ENCODE measurements around the gene EIF3F. TPM values are rescaled to one million over a fixed set of nuclear protein-coding genes. Genes with fewer than 3 reads are reported as not detected.
A peak's percentile ranks its signal among the peaks of the same experiment; 100 is the strongest.

EIF3F gene
- total RNA-seq, 1 donor from 2014 or later: 155 TPM

DNA sequence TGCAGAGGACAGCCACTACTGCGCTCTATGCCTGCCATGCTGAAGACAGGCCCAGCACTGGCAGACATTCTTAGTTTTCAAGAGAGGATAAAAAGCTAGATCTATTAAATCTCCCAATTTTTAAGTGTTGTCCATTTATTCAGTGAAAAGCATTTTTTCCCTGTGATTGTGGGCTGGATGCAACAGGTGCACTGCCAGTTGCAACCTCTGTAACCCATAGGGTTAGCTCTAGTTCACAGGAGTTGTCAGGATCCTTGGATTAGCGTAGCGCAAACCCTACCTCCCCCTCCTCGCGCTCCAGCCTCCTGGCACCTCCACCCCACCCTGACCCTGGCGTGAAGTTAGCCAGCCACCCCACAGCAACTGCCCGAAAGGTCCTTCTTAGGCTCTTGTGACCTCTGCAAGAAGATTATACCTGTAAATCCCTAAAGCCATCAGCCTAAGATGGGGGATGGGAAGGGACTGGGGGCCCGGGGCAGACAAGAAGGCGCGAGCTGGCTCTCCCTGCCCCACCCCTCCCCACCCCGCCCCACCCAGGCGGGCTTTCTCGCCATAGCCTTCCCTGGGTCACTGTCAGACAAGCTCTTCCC is 30.9 kb downstream of the EIF3F start:
- peak; percentile 1 for ATAC-seq
- intact Hi-C loops (cut with DNase I): no loop called here
- DNase-seq (ENCODE audit: missing footprints): no peak

- intact Hi-C loops (cut with DNase I): no loop called here
- ATAC-seq (peak; percentile 75), DNase-seq (ENCODE audit: missing footprints) (peak; percentile 85)
These were observed 31.6 kb downstream of the EIF3F start for GRCh38 chr11:8018484-8019313.

- ATAC-seq (peak; percentile 26), DNase-seq (ENCODE audit: missing footprints) (no peak)
- intact Hi-C loops (cut with DNase I): no loop called here
These were observed 32.4 kb downstream of the EIF3F start for GRCh38 chr11:8019314-8020243.

DNA sequence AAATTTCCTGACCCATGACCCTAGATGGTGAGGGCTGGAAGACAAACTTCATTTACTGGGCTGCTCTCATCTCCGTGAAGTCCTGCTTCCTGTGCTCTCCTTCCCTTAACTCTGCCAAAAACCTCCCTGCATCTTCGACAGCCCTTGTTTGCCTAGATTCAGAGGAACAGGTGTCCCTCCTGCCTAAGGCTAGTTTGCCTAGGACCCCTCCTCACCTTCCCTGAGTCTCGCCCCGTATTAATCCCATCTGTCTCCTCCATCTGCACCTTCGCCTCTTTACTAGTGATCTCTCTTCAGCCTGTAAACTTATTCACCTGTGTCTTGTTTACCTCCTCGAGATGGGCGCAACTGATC is 33.1 kb downstream of the EIF3F start:
- intact Hi-C loops (cut with DNase I): no loop called here
- DNase-seq (ENCODE audit: missing footprints): no peak
- no peak for ATAC-seq

GRCh38 chr11:8021920-8022319 is 34.8 kb downstream of the EIF3F start:
- intact Hi-C loops (cut with DNase I): no loop called here
- DNase-seq (ENCODE audit: missing footprints): no peak

GRCh38 chr11:8022876-8023275 is 35.7 kb downstream of the EIF3F start:
- no peak for DNase-seq (ENCODE audit: missing footprints)
- no peak for ATAC-seq
- intact Hi-C loops (cut with DNase I): no loop called here

More at GRCh38 chr11:8021920-8022319, 34.8 kb downstream of the EIF3F start:
- no peak for ATAC-seq

- DNase-seq (ENCODE audit: missing footprints) (no peak), ATAC-seq (no peak)
- intact Hi-C loops (cut with DNase I): no loop called here
These were observed 36.9 kb downstream of the EIF3F start for GRCh38 chr11:8023831-8024555.

DNA sequence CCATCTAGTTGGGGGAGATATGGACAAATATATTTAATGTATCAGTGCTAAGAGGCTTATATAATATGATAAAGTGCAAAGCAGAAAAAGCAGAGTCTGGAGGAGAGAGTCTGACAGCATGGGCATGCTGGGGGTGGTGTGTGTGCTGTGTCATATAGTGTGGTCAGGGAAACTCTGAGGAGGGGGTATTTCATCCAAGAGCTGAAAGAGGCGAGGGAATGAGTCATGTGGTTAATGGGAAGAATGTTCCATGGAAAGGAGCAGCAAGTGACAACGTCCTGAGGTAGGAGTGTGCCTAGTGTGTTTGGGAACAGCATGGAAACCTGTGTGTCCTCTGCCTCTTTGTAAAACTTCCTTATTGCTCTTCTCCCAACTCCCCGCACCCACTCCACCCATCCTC is 38.0 kb downstream of the EIF3F start:
- DNase-seq (ENCODE audit: missing footprints) (no peak), ATAC-seq (no peak)
- intact Hi-C loops (cut with DNase I): no loop called here

GRCh38 chr11:8025816-8026215 is 38.7 kb downstream of the EIF3F start:
- ATAC-seq: no peak
- no peak for DNase-seq (ENCODE audit: missing footprints)
- intact Hi-C loops (cut with DNase I): no loop called here

GRCh38 chr11:8026982-8027381 is 39.8 kb downstream of the EIF3F start:
- no peak for DNase-seq (ENCODE audit: missing footprints)
- intact Hi-C loops (cut with DNase I): no loop called here
- ATAC-seq: no peak

DNA sequence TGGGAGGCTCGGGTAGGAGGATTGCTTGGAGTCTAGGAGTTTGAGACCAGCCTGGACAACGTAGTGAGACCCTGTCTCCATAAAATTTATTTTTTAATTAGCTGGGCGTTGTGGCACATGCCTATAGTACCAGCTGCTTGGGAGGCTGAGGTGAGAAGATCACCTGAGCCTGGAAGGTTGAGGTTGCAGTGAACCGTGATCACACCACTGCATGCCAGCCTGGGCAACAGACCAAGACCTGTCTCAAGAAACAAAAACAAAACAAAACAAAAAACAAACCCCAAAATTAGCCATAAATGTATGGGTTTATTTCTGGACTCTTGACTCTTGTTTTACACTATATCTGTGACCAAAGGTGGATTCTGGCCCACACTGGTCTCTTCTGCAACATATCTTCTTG is 41.6 kb downstream of the EIF3F start:
- no peak for DNase-seq (ENCODE audit: missing footprints)
- intact Hi-C loops (cut with DNase I): no loop called here
- ATAC-seq: no peak

DNA sequence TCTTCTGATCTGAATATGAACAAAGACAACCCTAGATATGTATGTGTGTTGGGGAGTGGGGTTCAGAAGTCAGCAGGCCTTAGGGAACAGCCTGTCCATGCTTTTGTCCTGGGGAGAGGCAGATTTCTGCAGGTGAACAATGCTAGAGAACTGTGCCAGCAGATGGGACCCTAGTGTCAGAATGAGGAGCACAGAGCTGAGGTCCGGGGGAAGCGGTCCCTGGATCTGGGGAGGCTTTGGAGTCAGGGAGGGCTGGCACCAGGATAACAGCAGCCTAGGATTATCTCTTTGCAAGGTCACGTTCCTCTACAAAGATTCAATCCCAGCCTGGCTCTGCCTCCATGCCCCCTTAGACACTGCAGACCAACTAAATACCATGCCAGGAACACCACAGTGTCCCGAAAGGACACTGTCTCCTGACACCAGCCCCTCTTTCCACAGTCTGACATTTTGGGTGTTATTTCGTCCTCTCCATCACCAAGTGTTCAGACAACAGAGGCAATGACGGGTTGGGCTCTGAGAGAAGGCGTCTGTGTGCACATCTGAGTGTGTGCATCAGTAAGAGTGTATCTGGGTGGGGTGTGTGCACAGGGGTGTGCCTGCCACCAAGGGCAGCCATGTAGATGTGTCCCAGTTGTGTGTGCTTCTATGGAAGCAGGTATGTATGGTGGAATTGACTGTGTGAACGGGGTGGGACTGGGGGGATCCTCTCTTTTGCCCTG is 43.5 kb downstream of the EIF3F start:
- DNase-seq (ENCODE audit: missing footprints) (no peak), ATAC-seq (no peak)
- intact Hi-C loops (cut with DNase I): loop anchor here (5.0 kb wide), 1 partner anchor 57 kb away; no protein-coding TSS in a partner anchor

DNA sequence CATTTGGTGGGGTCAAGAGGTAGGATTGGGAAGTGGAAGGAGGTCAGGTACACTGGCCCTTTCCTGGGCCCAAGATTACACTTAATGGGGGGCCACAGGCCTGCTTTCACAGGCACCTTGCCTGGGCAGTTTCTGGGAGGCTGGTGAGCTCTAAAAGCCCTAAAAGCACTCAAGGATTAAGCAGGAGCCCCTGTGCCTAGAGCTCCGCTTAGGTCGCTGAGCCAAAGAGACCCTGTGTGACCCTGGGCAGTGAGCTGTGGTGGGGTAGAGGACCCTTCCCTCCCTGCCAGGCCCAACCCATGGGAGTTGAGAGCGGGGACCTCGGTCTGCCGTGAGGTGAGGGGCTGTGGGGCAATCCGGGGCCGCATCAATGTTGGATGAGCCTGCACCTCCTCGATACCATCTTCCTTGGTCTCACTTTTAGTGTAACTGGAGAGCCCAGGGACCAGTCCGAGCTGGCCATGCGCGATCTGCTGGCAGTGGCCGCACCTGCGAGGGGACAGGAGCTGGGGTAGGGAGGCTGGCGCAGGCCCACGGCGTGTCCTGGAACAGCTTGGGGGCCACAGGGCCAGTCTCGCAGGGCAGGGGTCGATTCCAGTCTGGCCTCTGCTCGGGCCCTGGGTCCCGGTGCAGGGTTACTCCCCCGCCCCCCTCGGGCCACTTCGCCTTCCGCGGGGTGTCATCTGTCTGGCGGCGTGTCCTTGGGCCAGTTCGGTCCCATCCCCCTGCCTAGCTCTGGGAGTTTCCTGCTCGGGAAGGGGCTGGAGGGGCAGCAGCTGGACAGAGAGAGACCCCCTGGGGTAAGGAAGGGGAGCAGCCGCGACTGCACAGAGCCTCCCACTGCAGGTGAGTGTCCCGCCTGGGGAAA is 44.3 kb downstream of the EIF3F start:
- ATAC-seq (no peak), DNase-seq (ENCODE audit: missing footprints) (no peak)
- intact Hi-C loops (cut with DNase I): loop anchor here (5.0 kb wide), 1 partner anchor 56 kb away; no protein-coding TSS in a partner anchor

DNA sequence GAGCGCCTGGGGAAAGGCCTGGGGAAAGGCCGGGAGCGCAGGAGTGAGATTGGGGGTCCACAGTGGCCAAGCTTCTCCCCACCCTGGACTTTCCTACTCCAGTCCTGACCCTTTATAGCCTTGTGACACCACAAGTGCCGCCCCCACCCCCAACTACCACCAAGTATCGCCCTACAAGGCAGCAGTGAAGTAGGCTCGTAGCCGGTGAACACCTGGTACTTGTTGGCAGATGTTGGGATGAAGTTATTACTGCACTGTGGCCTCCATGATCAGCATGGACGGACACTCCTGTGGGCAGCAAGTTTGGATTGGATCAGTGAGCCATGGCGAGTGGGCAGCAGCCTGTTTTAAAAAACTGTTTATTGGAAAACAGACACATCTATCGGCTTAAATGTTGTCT is 45.0 kb downstream of the EIF3F start:
- intact Hi-C loops (cut with DNase I): loop anchor here (5.0 kb wide), 1 partner anchor 55 kb away; no protein-coding TSS in a partner anchor
- no peak for DNase-seq (ENCODE audit: missing footprints)
- ATAC-seq: no peak

DNA sequence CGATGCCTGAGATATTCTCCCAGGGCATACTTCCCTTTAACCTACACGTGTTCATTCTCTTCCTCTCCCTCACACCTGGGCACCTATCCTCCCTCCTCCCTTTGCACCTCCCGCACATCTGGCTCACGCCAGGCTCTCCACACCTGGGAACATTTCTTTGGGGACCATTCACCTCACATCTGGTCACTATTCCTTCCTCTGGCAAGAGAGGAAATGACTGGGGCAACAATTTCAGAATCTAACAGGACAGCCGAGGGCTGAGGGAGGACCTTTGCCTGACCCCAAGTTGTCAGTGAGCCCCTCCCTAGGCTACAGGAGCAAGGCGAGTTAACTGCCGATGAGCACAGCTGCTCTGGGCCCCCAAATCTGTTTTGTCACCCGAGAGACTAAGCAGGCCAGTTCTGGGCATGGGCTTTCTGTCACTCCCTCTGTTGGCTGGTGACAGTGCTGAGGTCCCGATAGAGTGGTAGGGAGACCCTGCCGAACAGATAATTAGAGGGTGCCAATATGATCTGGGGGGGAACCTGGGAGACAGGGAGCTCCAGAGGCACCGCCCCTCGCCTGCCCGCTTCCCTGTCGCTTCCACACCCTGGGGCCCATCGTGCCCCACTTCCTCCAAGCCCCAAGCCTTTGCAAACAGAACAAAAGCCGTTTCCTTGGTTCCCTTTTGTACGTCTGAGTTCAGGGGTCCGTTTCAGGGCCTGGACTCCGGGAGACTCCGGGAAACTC is 45.6 kb downstream of the EIF3F start:
- ATAC-seq: no peak
- DNase-seq (ENCODE audit: missing footprints): no peak
- intact Hi-C loops (cut with DNase I): loop anchor here (1.0 to 5.0 kb wide), 2 partner anchors 38 to 55 kb away; no protein-coding TSS in a partner anchor

- ATAC-seq: peak; percentile 58
- intact Hi-C loops (cut with DNase I): loop anchor here (1.0 to 5.0 kb wide), 2 partner anchors 37 to 54 kb away; no protein-coding TSS in a partner anchor
- DNase-seq (ENCODE audit: missing footprints): peak; percentile 86
These were observed 46.4 kb downstream of the EIF3F start for GRCh38 chr11:8033305-8034105.

Data from Right ventricle myocardium inferior (tissue), 1 donor.